Measurements from ENCODE around the gene GPR142.

Gene GPR142

GRCh38 chr17:74410001-74410443 lies 42.7 kb downstream of the GPR142 start:
- TF ChIP-seq FOXP2 (optimal IDR thresholded peaks at IDR 0.05; ENCODE audit: control extremely low read depth, extremely low read length, insufficient read depth): no peak
- TF ChIP-seq POLR2AphosphoS5 (IDR thresholded peaks at IDR 0.05; ENCODE audit: borderline replicate concordance, low read depth, low read length): no peak
- TF ChIP-seq EZH2 (IDR thresholded peaks at IDR 0.05): no peak
- H3K9ac ChIP-seq (ENCODE audit: insufficient read length): no peak overlapping the region
- DNase-seq (ENCODE audit: low read depth, low spot score): no peak

GRCh38 chr17:74412581-74412980 lies 45.3 kb downstream of the GPR142 start:
- H3K27ac ChIP-seq: no peak overlapping the region
- DNase-seq (ENCODE audit: low read depth, low spot score): no peak
- no peaks in the 10 kb centered on the region for H3K9me3 ChIP-seq (ENCODE audit: low read depth, low read length)
- TF ChIP-seq EZH2 (IDR thresholded peaks at IDR 0.05): no peak
- no peaks in the 10 kb centered on the region for H3K36me3 ChIP-seq (ENCODE audit: insufficient read depth, low read length)
- H3K9ac ChIP-seq (ENCODE audit: insufficient read length): no peak overlapping the region
- no peak overlapping the region for H3K4me3 ChIP-seq

More at GRCh38 chr17:74410001-74410443, 42.7 kb downstream of the GPR142 start:
- H3K36me3 ChIP-seq (ENCODE audit: insufficient read depth, low read length): no peaks in the 10 kb centered on the region
- no peak overlapping the region for H3K27ac ChIP-seq
- H3K9me3 ChIP-seq (ENCODE audit: low read depth, low read length): no peaks in the 10 kb centered on the region
- no peak overlapping the region for H3K4me3 ChIP-seq

GRCh38 chr17:74413491-74413890 lies 46.2 kb downstream of the GPR142 start:
- Histone ChIP-seq H3K36me3 (ENCODE audit: insufficient read depth, low read length) (no peaks in the 10 kb centered on the region), H3K9ac (ENCODE audit: insufficient read length) (no peak overlapping the region), H3K27ac (no peak overlapping the region), H3K9me3 (ENCODE audit: low read depth, low read length) (no peaks in the 10 kb centered on the region), H3K4me3 (no peak overlapping the region)
- TF ChIP-seq POLR2AphosphoS5 (IDR thresholded peaks at IDR 0.05; ENCODE audit: borderline replicate concordance, low read depth, low read length) (no peak), FOXP2 (optimal IDR thresholded peaks at IDR 0.05; ENCODE audit: control extremely low read depth, extremely low read length, insufficient read depth) (no peak), EZH2 (IDR thresholded peaks at IDR 0.05) (no peak)
- no peak for DNase-seq (ENCODE audit: low read depth, low spot score)

- no peaks in the 10 kb centered on the region for H3K36me3 ChIP-seq (ENCODE audit: insufficient read depth, low read length)
- H3K9me3 ChIP-seq (ENCODE audit: low read depth, low read length): no peaks in the 10 kb centered on the region
- no peak overlapping the region for H3K4me3 ChIP-seq
- no peak for DNase-seq (ENCODE audit: low read depth, low spot score)
- no peak overlapping the region for H3K27ac ChIP-seq
- H3K9ac ChIP-seq (ENCODE audit: insufficient read length): no peak overlapping the region
- TF ChIP-seq POLR2AphosphoS5 (IDR thresholded peaks at IDR 0.05; ENCODE audit: borderline replicate concordance, low read depth, low read length) (no peak), EZH2 (IDR thresholded peaks at IDR 0.05) (no peak), FOXP2 (optimal IDR thresholded peaks at IDR 0.05; ENCODE audit: control extremely low read depth, extremely low read length, insufficient read depth) (no peak)
Measured at GRCh38 chr17:74414510-74414909, 47.2 kb downstream of the GPR142 start.

- no peak overlapping the region for H3K4me3 ChIP-seq
- H3K27ac ChIP-seq: no peak overlapping the region
- TF ChIP-seq POLR2AphosphoS5 (IDR thresholded peaks at IDR 0.05; ENCODE audit: borderline replicate concordance, low read depth, low read length): no peak
- TF ChIP-seq FOXP2 (optimal IDR thresholded peaks at IDR 0.05; ENCODE audit: control extremely low read depth, extremely low read length, insufficient read depth): no peak
- TF ChIP-seq EZH2 (IDR thresholded peaks at IDR 0.05): no peak
- H3K9ac ChIP-seq (ENCODE audit: insufficient read length): no peak overlapping the region
- H3K9me3 ChIP-seq (ENCODE audit: low read depth, low read length): no peaks in the 10 kb centered on the region
- H3K36me3 ChIP-seq (ENCODE audit: insufficient read depth, low read length): no peaks in the 10 kb centered on the region
- no peak for DNase-seq (ENCODE audit: low read depth, low spot score)
Measured at GRCh38 chr17:74415608-74416396, 48.5 kb downstream of the GPR142 start.

GRCh38 chr17:74417178-74418045 lies 50.1 kb downstream of the GPR142 start:
- no peak for DNase-seq (ENCODE audit: low read depth, low spot score)
- Histone ChIP-seq H3K9me3 (ENCODE audit: low read depth, low read length) (no peaks in the 10 kb centered on the region), H3K36me3 (ENCODE audit: insufficient read depth, low read length) (no peaks in the 10 kb centered on the region), H3K4me3 (no peak overlapping the region), H3K27ac (no peak overlapping the region), H3K9ac (ENCODE audit: insufficient read length) (no peak overlapping the region)
- TF ChIP-seq POLR2AphosphoS5 (IDR thresholded peaks at IDR 0.05; ENCODE audit: borderline replicate concordance, low read depth, low read length): no peak
- TF ChIP-seq EZH2 (IDR thresholded peaks at IDR 0.05): no peak
- TF ChIP-seq FOXP2 (optimal IDR thresholded peaks at IDR 0.05; ENCODE audit: control extremely low read depth, extremely low read length, insufficient read depth): no peak

- H3K9me3 ChIP-seq (ENCODE audit: low read depth, low read length): no peaks in the 10 kb centered on the region
- DNase-seq (ENCODE audit: low read depth, low spot score): no peak
Measured at GRCh38 chr17:74419928-74420411, 52.7 kb downstream of the GPR142 start.

More at GRCh38 chr17:74419928-74420411, 52.7 kb downstream of the GPR142 start:
- no peak for TF ChIP-seq EZH2 (IDR thresholded peaks at IDR 0.05)
- TF ChIP-seq POLR2AphosphoS5 (IDR thresholded peaks at IDR 0.05; ENCODE audit: borderline replicate concordance, low read depth, low read length): no peak
- TF ChIP-seq FOXP2 (optimal IDR thresholded peaks at IDR 0.05; ENCODE audit: control extremely low read depth, extremely low read length, insufficient read depth): no peak
- Histone ChIP-seq H3K4me3 (no peak overlapping the region), H3K9ac (ENCODE audit: insufficient read length) (no peak overlapping the region), H3K36me3 (ENCODE audit: insufficient read depth, low read length) (no peaks in the 10 kb centered on the region), H3K27ac (no peak overlapping the region)

Data from SK-N-MC (cell line).